DOHH2 (cell line): ENCODE results near the gene ARID4B.
"Not testable (repeated sequence)": the region's sequence is repeated elsewhere in the genome, so short reads cannot be mapped to it uniquely, and the experiment has no call there.

Experiments used
- H3F3A ChIP-seq: fragments of 200-600 bp; sonication (generic), shearing (Covaris generic); 2 replicates; pipeline ENCODE4 v1.6.0; 2016; ENCODE audit warnings: antibody characterized with exemption, mild to moderate bottlenecking; ENCODE audit not compliant: control insufficient read depth, insufficient read depth
- H3K27ac ChIP-seq: fragments of 200-600 bp; sonication (generic); 2 replicates; pipeline ENCODE4 v1.5.1; 2014; ENCODE audit warnings: low read depth, mild to moderate bottlenecking, low read length, moderate library complexity
- H3K27me3 ChIP-seq: fragments of 200-600 bp; sonication (generic); 2 replicates; pipeline ENCODE4 v1.6.1; 2014; ENCODE audit warnings: mild to moderate bottlenecking, low read length, mixed read lengths; ENCODE audit not compliant: control insufficient read depth
- H3K36me3 ChIP-seq: fragments of 200-600 bp; sonication (generic); 2 replicates; pipeline ENCODE4 v1.6.1; 2014; ENCODE audit warnings: mild to moderate bottlenecking, low read length, moderate library complexity, mixed read lengths; ENCODE audit not compliant: control insufficient read depth
- H3K4me1 ChIP-seq: fragments of 200-600 bp; sonication (generic); 2 replicates; pipeline ENCODE4 v1.6.1; 2014; ENCODE audit warnings: mild to moderate bottlenecking, low read length, mixed read lengths; ENCODE audit not compliant: control insufficient read depth
- H3K4me2 ChIP-seq: fragments of 200-600 bp; sonication (generic); 2 replicates; pipeline ENCODE4 v1.6.0; 2014; ENCODE audit warnings: mild to moderate bottlenecking, low read length, moderate library complexity
- H3K4me3 ChIP-seq: fragments of 200-600 bp; sonication (generic); 2 replicates; pipeline ENCODE4 v1.5.1; 2014; ENCODE audit warnings: mild to moderate bottlenecking, low read length, mixed read lengths
- H3K79me2 ChIP-seq: fragments of 200-600 bp; sonication (generic); 2 replicates; pipeline ENCODE4 v1.6.1; 2014; ENCODE audit warnings: mild to moderate bottlenecking, low read length, mixed read lengths; ENCODE audit not compliant: control insufficient read depth
- H3K9me2 ChIP-seq: fragments of 200-600 bp; sonication (generic); replicated peaks from 2 replicates; pipeline ENCODE4 v1.6.1; 2014; ENCODE audit warnings: mild to moderate bottlenecking, low read length, mixed read lengths; ENCODE audit not compliant: control insufficient read depth
- H3K9me3 ChIP-seq: fragments of 200-600 bp; sonication (generic); 2 replicates; pipeline ENCODE4 v1.6.1; 2014; ENCODE audit warnings: antibody characterized with exemption, low read length, mixed read lengths; ENCODE audit not compliant: control insufficient read depth, insufficient read depth
- H4K20me1 ChIP-seq: fragments of 200-600 bp; sonication (generic); 2 replicates; pipeline ENCODE4 v1.6.0; 2014; ENCODE audit warnings: low read depth, mild to moderate bottlenecking, antibody characterized with exemption, low read length, moderate library complexity; ENCODE audit not compliant: control insufficient read depth, insufficient read depth
- EZH2phosphoT487 ChIP-seq: fragments of 200-600 bp; sonication (generic); IDR thresholded peaks from 2 replicates; pipeline ENCODE4 v1.6.1; 2017; ENCODE audit warnings: borderline replicate concordance, mild to moderate bottlenecking, antibody characterized with exemption, low read length, moderate library complexity, mixed read lengths
- TF ChIP-seq, protein P1 (sequence below): fragments of 200-600 bp; sonication (generic); IDR thresholded peaks from one replicate; pipeline ENCODE4 v1.5.1; 2014; ENCODE audit warnings: antibody characterized with exemption, mild to moderate bottlenecking, low read depth, low read length; ENCODE audit not compliant: poor library complexity, severe bottlenecking

Gene ARID4B

GRCh38 chr1:235313931-235314678 is 13.9 kb downstream of the ARID4B start:
- H3K27me3 ChIP-seq: no peaks in the 10 kb centered on the region
- peaks cover 92% of the 10 kb centered on the region for H3K79me2 ChIP-seq
- no peaks in the 10 kb centered on the region for H3K9me3 ChIP-seq
- no peak overlapping the region for H3K4me3 ChIP-seq
- no peaks in the 10 kb centered on the region; the same call in 1 of the 2 replicates for H3F3A ChIP-seq
- no peak overlapping the region for H3K27ac ChIP-seq
- TF ChIP-seq, protein P1, sequence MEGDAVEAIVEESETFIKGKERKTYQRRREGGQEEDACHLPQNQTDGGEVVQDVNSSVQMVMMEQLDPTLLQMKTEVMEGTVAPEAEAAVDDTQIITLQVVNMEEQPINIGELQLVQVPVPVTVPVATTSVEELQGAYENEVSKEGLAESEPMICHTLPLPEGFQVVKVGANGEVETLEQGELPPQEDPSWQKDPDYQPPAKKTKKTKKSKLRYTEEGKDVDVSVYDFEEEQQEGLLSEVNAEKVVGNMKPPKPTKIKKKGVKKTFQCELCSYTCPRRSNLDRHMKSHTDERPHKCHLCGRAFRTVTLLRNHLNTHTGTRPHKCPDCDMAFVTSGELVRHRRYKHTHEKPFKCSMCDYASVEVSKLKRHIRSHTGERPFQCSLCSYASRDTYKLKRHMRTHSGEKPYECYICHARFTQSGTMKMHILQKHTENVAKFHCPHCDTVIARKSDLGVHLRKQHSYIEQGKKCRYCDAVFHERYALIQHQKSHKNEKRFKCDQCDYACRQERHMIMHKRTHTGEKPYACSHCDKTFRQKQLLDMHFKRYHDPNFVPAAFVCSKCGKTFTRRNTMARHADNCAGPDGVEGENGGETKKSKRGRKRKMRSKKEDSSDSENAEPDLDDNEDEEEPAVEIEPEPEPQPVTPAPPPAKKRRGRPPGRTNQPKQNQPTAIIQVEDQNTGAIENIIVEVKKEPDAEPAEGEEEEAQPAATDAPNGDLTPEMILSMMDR: no peak
- TF ChIP-seq EZH2phosphoT487: no peak
- H4K20me1 ChIP-seq: peaks cover 18% of the 10 kb centered on the region
- H3K9me2 ChIP-seq: no peaks in the 10 kb centered on the region
- no peak overlapping the region for H3K4me2 ChIP-seq
- H3K36me3 ChIP-seq: peaks cover 24% of the 10 kb centered on the region
- H3K4me1 ChIP-seq: peaks cover 4% of the 10 kb centered on the region; the same call in 1 of the 2 replicates

- Histone ChIP-seq H3K27me3 (no peaks in the 10 kb centered on the region), H3K9me2 (no peaks in the 10 kb centered on the region), H3K4me1 (peaks cover 4% of the 10 kb centered on the region; the same call in 1 of the 2 replicates), H3F3A (no peaks in the 10 kb centered on the region; the same call in 1 of the 2 replicates), H3K27ac (no peak overlapping the region), H4K20me1 (peaks cover 14% of the 10 kb centered on the region), H3K4me3 (no peak overlapping the region), H3K36me3 (peaks cover 16% of the 10 kb centered on the region), H3K79me2 (peaks cover 85% of the 10 kb centered on the region), H3K4me2 (no peak overlapping the region), H3K9me3 (no peaks in the 10 kb centered on the region)
- TF ChIP-seq, protein P1: no peak
- TF ChIP-seq EZH2phosphoT487: no peak
Measured at GRCh38 chr1:235313262-235313661, 14.7 kb downstream of the ARID4B start.

DNA sequence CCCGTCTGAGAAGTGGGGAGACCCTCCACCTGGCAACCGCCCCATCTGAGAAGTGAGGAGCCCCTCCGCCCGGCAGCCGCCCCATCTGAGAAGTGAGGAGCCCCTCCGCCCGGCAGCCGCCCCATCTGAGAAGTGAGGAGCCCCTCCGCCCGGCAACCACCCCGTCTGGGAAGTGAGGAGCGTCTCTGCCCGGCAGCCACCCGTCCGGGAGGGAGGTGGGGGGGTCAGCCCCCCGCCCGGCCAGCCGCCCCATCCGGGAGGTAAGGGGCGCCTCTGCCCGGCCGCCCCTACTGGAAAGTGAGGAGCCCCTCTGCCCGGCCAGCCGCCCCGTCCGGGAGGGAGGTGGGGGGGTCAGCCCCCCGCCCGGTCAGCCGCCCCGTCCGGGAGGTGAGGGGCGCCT is 18.8 kb downstream of the ARID4B start:
- not testable (repeated sequence) for H3K27ac ChIP-seq, H3K4me3 ChIP-seq, H3K9me3 ChIP-seq, H3F3A ChIP-seq, H3K9me2 ChIP-seq, H3K4me2 ChIP-seq, H3K27me3 ChIP-seq
- H3K79me2 ChIP-seq: peaks cover 85% of the 10 kb centered on the region
- H3K4me1 ChIP-seq: peaks cover 27% of the 10 kb centered on the region
- peaks cover 19% of the 10 kb centered on the region for H3K36me3 ChIP-seq
- H4K20me1 ChIP-seq: peaks cover 36% of the 10 kb centered on the region
